HepG2 (cell line): ENCODE data around the gene NDUFA5. TPM values are rescaled to one million over a fixed set of nuclear protein-coding genes. Genes with fewer than 3 reads are reported as not detected.

Experiments used
- ATAC-seq: fragments of 200-7000 bp; cut with Tn5 transposase; 3 replicates; pipeline ENCODE4 v1.9.1; 2020; ENCODE audit warnings: mild to moderate bottlenecking, moderate library complexity
- BruUV-seq: library from RNA; stranded (reverse); fragments of 400-500 nt; replicated peaks from 2 replicates; lab custom pipeline; 2021; lab: Mats Ljungman, UMichigan
- CTCF ChIA-PET: fragments of 300-600 bp; formaldehyde crosslinking; extraction: SDS; loops from one replicate; lab custom pipeline; 2021; ENCODE audit warnings: low total read pairs, inconsistent platforms, low intra/inter-chr PET ratio; lab: Yijun Ruan, JAX
- POLR2A ChIA-PET: fragments of 350-600 bp; sonication (Branson Sonifier 250); formaldehyde crosslinking; loops from one replicate; lab custom pipeline; 2020; ENCODE audit warnings: antibody characterized with exemption, inconsistent platforms; lab: Yijun Ruan, JAX
- DNase-seq: peaks from one replicate; pipeline ENCODE4 v3.0.0-alpha.2; 2015; ENCODE audit warnings: low spot score
- FAIRE-seq: peaks from 3 replicates; lab custom pipeline; 2011; peaks lifted over from hg19 to GRCh38; lab: Jason Lieb, UNC
- H2AFZ ChIP-seq: one replicate; pipeline ENCODE4 v1.6.1; 2011; ENCODE audit warnings: low read length, inconsistent platforms
- H3K27ac ChIP-seq: fragments of 300-600 bp; 3 replicates; pipeline ENCODE4 v1.8.0; 2011; ENCODE audit warnings: mixed run types, mild to moderate bottlenecking, mixed read lengths, low read length, inconsistent platforms; ENCODE audit not compliant: insufficient read depth; ENCODE audit errors: extremely low read length
- H3K27me3 ChIP-seq, 2 experiments: fragments of 200-600 bp in 1 of 2; 2 replicates in 1 of 2; 3 replicates in 1 of 2; pipeline versions ENCODE4 v1.6.0 to v1.8.0; 2011; ENCODE audit warnings: low read length in 2 of 2, mild to moderate bottlenecking in 2 of 2, moderate library complexity in 2 of 2, inconsistent platforms in 1 of 2; ENCODE audit not compliant: insufficient read depth in 2 of 2, control insufficient read depth in 1 of 2
- H3K36me3 ChIP-seq, 2 experiments: fragments of 200-600 bp in 1 of 2; replicated peaks in 1 of 2; 2 replicates in 1 of 2; 3 replicates in 1 of 2; pipeline versions ENCODE4 v1.5.1 to v1.8.0; 2011; ENCODE audit warnings: low read length in 2 of 2, inconsistent platforms in 1 of 2; ENCODE audit not compliant: insufficient read depth in 2 of 2, control insufficient read depth in 1 of 2
- H3K4me1 ChIP-seq: 2 replicates; pipeline ENCODE4 v1.5.1; 2012; ENCODE audit warnings: low read length, inconsistent platforms; ENCODE audit not compliant: insufficient read depth
- H3K4me2 ChIP-seq: 2 replicates; pipeline ENCODE4 v1.6.0; 2011; ENCODE audit warnings: low read depth, low read length, inconsistent platforms
- H3K4me3 ChIP-seq, 3 experiments: fragments of 200-600 bp in 1 of 3; sonication (generic), shearing (Covaris generic) in 1 of 3; replicated peaks in 1 of 3; 2 replicates each; pipeline ENCODE4 v1.5.1; 2011 to 2016; ENCODE audit warnings: low read length in 3 of 3, inconsistent platforms in 2 of 3, low read depth in 2 of 3, mild to moderate bottlenecking in 2 of 3, control low read depth in 1 of 3, mixed read lengths in 1 of 3; ENCODE audit not compliant: insufficient read depth in 1 of 3
- H3K79me2 ChIP-seq: one replicate; pipeline ENCODE4 v1.6.1; 2011; ENCODE audit warnings: low read length, inconsistent platforms; ENCODE audit not compliant: insufficient read depth
- H3K9ac ChIP-seq: 2 replicates; pipeline ENCODE4 v1.6.0; 2011; ENCODE audit warnings: mild to moderate bottlenecking, low read depth, low read length, inconsistent platforms; ENCODE audit not compliant: insufficient read depth
- H3K9me3 ChIP-seq: 2 replicates; pipeline ENCODE4 v1.5.1; 2012; ENCODE audit warnings: mild to moderate bottlenecking, low read length
- H4K20me1 ChIP-seq: 2 replicates; pipeline ENCODE4 v1.6.0; 2011; ENCODE audit warnings: inconsistent platforms, mild to moderate bottlenecking, low read length, moderate library complexity; ENCODE audit not compliant: insufficient read depth
- KDM6A ChIP-seq: IDR thresholded peaks from 2 replicates; pipeline ENCODE4 v1.6.1; 2016; ENCODE audit warnings: low read depth
- MIER2 ChIP-seq: IDR thresholded peaks from 2 replicates; pipeline ENCODE4 v1.6.1; 2016; ENCODE audit warnings: missing biosample characterization, missing genetic modification reagents
- ZNF224 ChIP-seq: sonication (generic); formaldehyde crosslinking; IDR thresholded peaks from 2 replicates; pipeline ENCODE4 v1.5.0; 2020; ENCODE audit warnings: mild to moderate bottlenecking, missing genetic modification reagents
- ZNF382 ChIP-seq: sonication (generic); formaldehyde crosslinking; IDR thresholded peaks from 2 replicates; pipeline ENCODE4 v1.5.0; 2020; ENCODE audit warnings: missing genetic modification reagents, mild to moderate bottlenecking, borderline replicate concordance
- WGBS: methylation state at CpG from one replicate; pipeline ENCODE4 v1.1.6; 2017; ENCODE audit warnings: low lambda C conversion rate; 5-methylcytosine and 5-hydroxymethylcytosine counted together
- in situ Hi-C: cut with HindIII; loops from 2 replicates; pipeline ENCODE4 v1.10.0; 2017; ENCODE audit warnings: low pct_unique_long_range_greater_than_20kb; ENCODE audit not compliant: extremely low pct_ligation_motif_present
- intact Hi-C: fragments of 100-400 bp; cut with micrococcal nuclease; formaldehyde crosslinking; loops from one replicate; pipeline ENCODE4 v1.10.0; 2022; ENCODE audit not compliant: unreplicated experiment
- polyA plus RNA-seq, 8 experiments: library from polyadenylated mRNA; depleted of rRNA in 3 of 8; stranded (reverse) in 7 of 8; unstranded in 1 of 8; fragments of >200 nt; fragmentation: Illumina TruSeq in 4 of 8; extraction: Trizol in 4 of 8; gene quantifications; 2 replicates each; pipeline versions ENCODE4 v1.2.1 to v1.2.3, GENCODE V29; 2011 to 2016; ENCODE audit warnings: low read depth in 4 of 8, missing spikeins in 1 of 8, mixed read lengths in 1 of 8; ENCODE audit not compliant: insufficient read depth in 1 of 8
- total RNA-seq, 5 experiments: library from RNA; depleted of rRNA; stranded (reverse); fragments of >200 nt; fragmentation: Illumina TruSeq; extraction: Trizol; gene quantifications; 2 replicates each; pipeline ENCODE4 v1.2.3, GENCODE V29; 2016; ENCODE audit warnings: low read depth in 1 of 5
- TF ChIP-seq, protein P1 (sequence below): sonication (generic); formaldehyde crosslinking; IDR thresholded peaks from 2 replicates; pipeline ENCODE4 v1.5.0; 2020; ENCODE audit warnings: mild to moderate bottlenecking, missing genetic modification reagents
- TF ChIP-seq, protein P2 (sequence below): sonication (generic); formaldehyde crosslinking; IDR thresholded peaks from 2 replicates; pipeline ENCODE4 v1.4.0; 2020; ENCODE audit warnings: missing genetic modification reagents, borderline replicate concordance

The NDUFA5 gene
- total and polyA plus RNA-seq, 2 of the 13 experiments (the other 11 are each of a cell fraction or from before 2014, with no cell fraction given), result 16.9 to 55.9 TPM

DNA sequence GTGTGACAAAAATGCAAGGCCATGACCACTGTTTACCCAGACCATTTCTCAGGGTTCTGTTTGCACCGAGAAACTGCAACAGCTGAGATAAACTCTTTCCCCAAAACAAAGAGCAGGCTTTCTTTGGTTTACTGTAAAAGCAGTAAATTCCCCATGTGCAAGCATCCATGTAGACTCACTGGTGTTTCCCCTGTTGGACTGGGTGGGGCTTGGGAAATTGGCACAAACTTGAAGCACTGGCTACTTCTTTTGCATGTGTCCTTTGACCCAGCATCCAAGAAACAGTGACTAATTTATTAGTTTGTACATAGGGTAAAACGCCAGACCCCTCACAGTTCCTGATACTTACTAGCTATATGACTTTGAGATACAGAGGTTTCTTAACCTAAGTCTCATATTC, 35.6 kb downstream of the NDUFA5 start (continued):
- TF ChIP-seq KDM6A (CRISPR knock-in tag), result no peak

DNA sequence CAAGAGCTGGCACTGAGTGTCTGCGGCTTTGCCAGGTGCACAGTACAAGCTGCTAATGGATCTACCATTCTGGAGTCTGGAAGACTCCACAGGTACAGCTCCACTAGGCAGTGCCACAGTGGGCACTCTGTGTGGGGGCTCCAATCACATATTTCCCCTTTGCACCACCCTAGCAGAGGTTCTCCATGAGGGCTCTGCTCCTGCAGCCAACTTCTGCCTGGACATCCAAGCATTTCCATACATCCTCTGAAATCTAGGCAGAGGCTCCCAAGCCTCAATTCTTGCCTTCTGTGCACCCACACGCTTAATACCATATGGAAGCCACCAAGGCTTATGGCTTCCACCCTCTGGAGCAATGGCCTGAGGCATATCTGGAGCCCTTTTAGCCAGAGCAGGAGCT, 52.4 kb downstream of the NDUFA5 start:
- Histone ChIP-seq H3K4me3 (no peak overlapping the region), H3K9ac (no peak overlapping the region), H3K4me1 (no peaks in the 10 kb centered on the region), H3K36me3 (no peaks in the 10 kb centered on the region), H4K20me1 (no peaks in the 10 kb centered on the region), H3K27ac (no peak overlapping the region)
- in situ Hi-C loops, result no loop called here
- no peak for ATAC-seq
- intact Hi-C loops, result no loop called here
- POLR2A ChIA-PET, result no interaction called here
- 0% methylated on average over 2 of the region's 2 CpGs for WGBS
- FAIRE-seq, result no peak
- CTCF ChIA-PET, result no interaction called here
- TF ChIP-seq ZNF382 (no peak), ZNF224 (CRISPR knock-in tag) (no peak), MIER2 (CRISPR knock-in tag) (no peak)
- TF ChIP-seq, protein P1, sequence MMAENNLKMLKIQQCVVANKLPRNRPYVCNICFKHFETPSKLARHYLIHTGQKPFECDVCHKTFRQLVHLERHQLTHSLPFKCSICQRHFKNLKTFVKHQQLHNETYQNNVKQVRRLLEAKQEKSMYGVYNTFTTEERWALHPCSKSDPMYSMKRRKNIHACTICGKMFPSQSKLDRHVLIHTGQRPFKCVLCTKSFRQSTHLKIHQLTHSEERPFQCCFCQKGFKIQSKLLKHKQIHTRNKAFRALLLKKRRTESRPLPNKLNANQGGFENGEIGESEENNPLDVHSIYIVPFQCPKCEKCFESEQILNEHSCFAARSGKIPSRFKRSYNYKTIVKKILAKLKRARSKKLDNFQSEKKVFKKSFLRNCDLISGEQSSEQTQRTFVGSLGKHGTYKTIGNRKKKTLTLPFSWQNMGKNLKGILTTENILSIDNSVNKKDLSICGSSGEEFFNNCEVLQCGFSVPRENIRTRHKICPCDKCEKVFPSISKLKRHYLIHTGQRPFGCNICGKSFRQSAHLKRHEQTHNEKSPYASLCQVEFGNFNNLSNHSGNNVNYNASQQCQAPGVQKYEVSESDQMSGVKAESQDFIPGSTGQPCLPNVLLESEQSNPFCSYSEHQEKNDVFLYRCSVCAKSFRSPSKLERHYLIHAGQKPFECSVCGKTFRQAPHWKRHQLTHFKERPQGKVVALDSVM, result no peak
- TF ChIP-seq, protein P2, sequence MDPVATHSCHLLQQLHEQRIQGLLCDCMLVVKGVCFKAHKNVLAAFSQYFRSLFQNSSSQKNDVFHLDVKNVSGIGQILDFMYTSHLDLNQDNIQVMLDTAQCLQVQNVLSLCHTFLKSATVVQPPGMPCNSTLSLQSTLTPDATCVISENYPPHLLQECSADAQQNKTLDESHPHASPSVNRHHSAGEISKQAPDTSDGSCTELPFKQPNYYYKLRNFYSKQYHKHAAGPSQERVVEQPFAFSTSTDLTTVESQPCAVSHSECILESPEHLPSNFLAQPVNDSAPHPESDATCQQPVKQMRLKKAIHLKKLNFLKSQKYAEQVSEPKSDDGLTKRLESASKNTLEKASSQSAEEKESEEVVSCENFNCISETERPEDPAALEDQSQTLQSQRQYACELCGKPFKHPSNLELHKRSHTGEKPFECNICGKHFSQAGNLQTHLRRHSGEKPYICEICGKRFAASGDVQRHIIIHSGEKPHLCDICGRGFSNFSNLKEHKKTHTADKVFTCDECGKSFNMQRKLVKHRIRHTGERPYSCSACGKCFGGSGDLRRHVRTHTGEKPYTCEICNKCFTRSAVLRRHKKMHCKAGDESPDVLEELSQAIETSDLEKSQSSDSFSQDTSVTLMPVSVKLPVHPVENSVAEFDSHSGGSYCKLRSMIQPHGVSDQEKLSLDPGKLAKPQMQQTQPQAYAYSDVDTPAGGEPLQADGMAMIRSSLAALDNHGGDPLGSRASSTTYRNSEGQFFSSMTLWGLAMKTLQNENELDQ (CRISPR knock-in tag), result no peak
- TF ChIP-seq, all 625 proteins: peak for 0
- Histone ChIP-seq H3K79me2 (no peaks in the 10 kb centered on the region), H3K4me2 (no peak overlapping the region), H3K27me3 (no peaks in the 10 kb centered on the region), H3K9me3 (peaks cover 9% of the 10 kb centered on the region; the same call in 1 of the 2 replicates), H2AFZ (no peak overlapping the region)
- DNase-seq, result no peak
- BruUV-seq, result no TSS peak
